RWPE1 (cell line): ENCODE data around the gene RAMP2.

Experiments used
- CTCF ChIA-PET: fragments of 350-600 bp; sonication (Branson Sonifier 250); formaldehyde crosslinking; extraction: SDS; loops from one replicate; lab custom pipeline; 2021; lab: Yijun Ruan, JAX
- POLR2A ChIA-PET: fragments of 400-600 bp; formaldehyde crosslinking; extraction: SDS; loops from one replicate; lab custom pipeline; 2020; ENCODE audit warnings: antibody characterized with exemption; ENCODE audit not compliant: low non-redundant PET; lab: Yijun Ruan, JAX
- DNase-seq: peaks from one replicate; pipeline ENCODE4 v3.0.0; 2012; ENCODE audit warnings: low spot score
- H3K27ac ChIP-seq: fragments of 450-650 bp; 2 replicates; pipeline ENCODE4 v1.5.1; 2017
- CTCF ChIP-seq: fragments of 450-650 bp; conservative IDR thresholded peaks from 2 replicates; pipeline ENCODE4 v1.5.1; 2017; ENCODE audit warnings: low read depth, mild to moderate bottlenecking

Gene RAMP2

DNA sequence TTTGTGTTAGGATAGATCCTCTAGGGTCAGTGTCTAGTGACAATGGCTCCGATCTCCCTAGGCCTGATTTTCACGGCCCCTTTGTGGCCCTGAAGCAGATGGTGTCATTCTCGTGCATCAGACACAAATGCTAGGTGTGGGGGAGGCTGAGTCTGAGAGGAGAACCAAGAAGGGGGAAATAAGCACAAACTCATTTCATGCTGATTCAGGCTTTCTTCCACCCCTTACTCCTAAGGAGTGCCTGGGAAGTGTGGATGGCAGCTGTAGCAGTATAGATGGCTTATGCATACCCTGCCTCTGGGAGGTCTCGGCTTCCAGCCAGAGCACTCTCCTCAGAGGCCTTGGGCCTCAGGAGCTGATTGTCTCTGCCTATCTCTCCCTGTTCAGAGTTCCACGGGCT lies 17.5 kb downstream of the RAMP2 start:
- no peak for DNase-seq
- ChIA-PET CTCF (no interaction called here), POLR2A (no interaction called here)
- no peak for TF ChIP-seq CTCF
- H3K27ac ChIP-seq: peak overlapping the region; percentile 49

DNA sequence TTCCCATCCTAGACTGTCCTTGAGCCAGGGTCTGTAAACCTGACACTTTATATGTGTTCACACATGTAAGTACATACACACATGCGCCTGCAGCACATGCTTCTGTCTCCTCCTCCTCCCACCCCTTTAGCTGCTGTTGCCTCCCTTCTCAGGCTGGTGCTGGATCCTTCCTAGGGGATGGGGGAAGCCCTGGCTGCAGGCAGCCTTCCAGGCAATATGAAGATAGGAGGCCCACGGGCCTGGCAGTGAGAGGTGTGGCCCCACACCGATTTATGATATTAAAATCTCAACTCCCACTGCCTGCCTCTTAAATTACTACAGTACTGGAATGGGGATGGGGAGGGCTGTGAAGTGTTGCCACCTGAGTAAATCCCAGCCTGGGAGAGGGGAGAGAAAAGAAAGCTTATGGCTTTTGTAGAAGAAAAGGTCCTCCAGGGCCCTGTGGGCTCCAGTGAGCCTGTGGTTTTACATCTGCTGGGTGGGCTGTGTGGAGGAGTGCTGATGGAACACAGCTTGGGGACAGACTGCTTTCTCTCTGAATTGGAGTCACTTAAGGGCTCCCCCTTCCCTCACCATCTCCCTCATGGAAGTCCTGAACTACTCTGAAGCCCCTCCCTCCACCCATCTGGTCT lies 18.4 kb downstream of the RAMP2 start:
- no peak for DNase-seq
- ChIA-PET POLR2A (interaction anchor here (0.6 kb wide), 1 partner anchor 242 kb away, joined by 4 read pairs; no protein-coding TSS in a partner anchor), CTCF (interaction anchor here (0.6 kb wide), 1 partner anchor 104 kb away, joined by 3 read pairs; no protein-coding TSS in a partner anchor)
- peak overlapping the region; percentile 49 for H3K27ac ChIP-seq
- no peak for TF ChIP-seq CTCF

DNA sequence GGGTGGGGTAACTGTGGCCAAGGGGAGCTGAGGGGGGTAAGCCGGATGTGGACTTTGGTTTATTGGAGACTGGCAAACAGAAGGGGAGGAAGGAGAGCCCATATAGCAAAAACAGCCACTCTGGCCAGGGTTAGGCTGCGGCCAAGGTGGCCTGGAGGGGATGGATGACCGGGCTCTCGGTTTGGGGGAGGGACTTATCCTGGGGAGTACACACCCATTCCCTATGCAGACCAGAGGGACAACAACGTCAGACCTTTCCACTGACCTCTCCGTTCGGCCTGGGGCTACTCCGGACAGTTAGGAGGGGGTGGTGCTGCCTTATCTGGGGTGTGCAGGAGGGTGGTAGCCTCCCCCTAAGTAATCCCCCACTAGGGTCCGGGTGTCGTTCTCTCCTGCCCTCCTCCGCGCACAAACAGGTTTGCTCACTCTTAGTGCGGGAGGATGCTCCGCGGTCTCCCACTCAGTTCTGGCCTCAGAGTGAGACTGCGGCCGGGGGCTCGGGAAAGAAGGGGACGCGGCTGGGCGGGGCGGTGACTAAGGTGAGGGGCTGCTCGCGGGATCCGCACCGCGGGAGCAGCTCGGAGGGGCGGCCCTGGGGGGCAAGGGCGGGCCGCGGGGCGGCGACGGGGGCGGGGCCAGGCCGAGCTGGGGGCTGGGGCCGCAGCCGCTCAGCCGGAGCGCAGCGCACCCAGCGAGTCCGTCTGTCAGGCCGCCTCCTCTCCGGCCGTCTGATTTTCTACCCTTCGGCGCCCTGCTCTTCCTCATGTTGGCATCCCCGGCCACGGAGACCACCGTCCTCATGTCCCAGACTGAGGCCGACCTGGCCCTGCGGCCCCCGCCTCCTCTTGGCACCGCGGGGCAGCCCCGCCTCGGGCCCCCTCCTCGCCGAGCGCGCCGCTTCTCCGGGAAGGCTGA lies 19.2 kb downstream of the RAMP2 start, which contains the start of gene WNK4:
Gene WNK4, plus strand, starts transcription at position 675 of the 915 bp plus-strand sequence. Its CDS starts 89 bp downstream, at position 764.
- DNase-seq: no peak
- no peak for TF ChIP-seq CTCF
- ChIA-PET CTCF (no interaction called here), POLR2A (interaction anchor here (0.6 kb wide), 1 partner anchor 242 kb away, joined by 4 read pairs; no protein-coding TSS in a partner anchor)
- peak within 1 kb of the TSS; percentile 49 for H3K27ac ChIP-seq

GRCh38 chr17:42780851-42781638 lies 20.0 kb downstream of the RAMP2 start:
- ChIA-PET POLR2A (no interaction called here), CTCF (no interaction called here)
- no peak overlapping the region for H3K27ac ChIP-seq
- no peak for TF ChIP-seq CTCF
- DNase-seq: no peak

GRCh38 chr17:42781639-42782165 lies 20.7 kb downstream of the RAMP2 start:
- POLR2A ChIA-PET: no interaction called here
- no peak overlapping the region for H3K27ac ChIP-seq
- CTCF ChIA-PET: no interaction called here

More at GRCh38 chr17:42781639-42782165, 20.7 kb downstream of the RAMP2 start:
- no peak for DNase-seq
- TF ChIP-seq CTCF: no peak
